ENCODE data around the gene C1orf52.

Gene C1orf52

DNA sequence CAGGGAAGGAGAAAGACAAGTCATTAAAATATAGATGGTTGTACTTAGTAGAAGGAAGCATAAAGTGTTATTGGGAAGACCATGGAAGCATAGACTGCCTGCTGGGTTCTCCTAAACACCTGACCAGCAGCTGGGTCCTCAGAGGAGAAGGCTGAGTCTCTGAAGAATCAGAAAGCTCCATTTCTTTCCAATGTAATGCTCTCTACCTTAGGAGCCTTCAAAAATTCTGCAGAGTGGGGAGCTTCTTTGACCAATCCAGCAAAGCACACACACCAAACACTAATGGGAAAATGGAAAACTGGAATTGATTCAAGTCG lies 38.0 kb upstream of the C1orf52 start:
- DNase-seq (ENCODE audit: low read depth, low spot score), result no peak
- no peaks in the 10 kb centered on the region for H3K36me3 ChIP-seq (ENCODE audit: insufficient read depth, low read length)
- no peak overlapping the region for H3K4me3 ChIP-seq
- TF ChIP-seq FOXP2 (optimal IDR thresholded peaks at IDR 0.05; ENCODE audit: control extremely low read depth, extremely low read length, insufficient read depth) (no peak), EZH2 (IDR thresholded peaks at IDR 0.05) (no peak), POLR2AphosphoS5 (IDR thresholded peaks at IDR 0.05; ENCODE audit: borderline replicate concordance, low read depth, low read length) (no peak)
- no peak overlapping the region for H3K27ac ChIP-seq
- H3K9ac ChIP-seq (ENCODE audit: insufficient read length), result no peak overlapping the region
- no peaks in the 10 kb centered on the region for H3K9me3 ChIP-seq (ENCODE audit: low read depth, low read length)

GRCh38 chr1:85296980-85297379 lies 37.5 kb upstream of the C1orf52 start:
- DNase-seq (ENCODE audit: low read depth, low spot score), result no peak
- H3K4me3 ChIP-seq, result no peak overlapping the region
- no peaks in the 10 kb centered on the region for H3K36me3 ChIP-seq (ENCODE audit: insufficient read depth, low read length)
- TF ChIP-seq EZH2 (IDR thresholded peaks at IDR 0.05) (no peak), POLR2AphosphoS5 (IDR thresholded peaks at IDR 0.05; ENCODE audit: borderline replicate concordance, low read depth, low read length) (no peak), FOXP2 (optimal IDR thresholded peaks at IDR 0.05; ENCODE audit: control extremely low read depth, extremely low read length, insufficient read depth) (no peak)
- H3K9me3 ChIP-seq (ENCODE audit: low read depth, low read length), result no peaks in the 10 kb centered on the region
- no peak overlapping the region for H3K27ac ChIP-seq
- H3K9ac ChIP-seq (ENCODE audit: insufficient read length), result no peak overlapping the region

- Histone ChIP-seq H3K9me3 (ENCODE audit: low read depth, low read length) (no peaks in the 10 kb centered on the region), H3K36me3 (ENCODE audit: insufficient read depth, low read length) (no peaks in the 10 kb centered on the region), H3K27ac (no peak overlapping the region), H3K4me3 (no peak overlapping the region), H3K9ac (ENCODE audit: insufficient read length) (no peak overlapping the region)
- no peak for TF ChIP-seq FOXP2 (optimal IDR thresholded peaks at IDR 0.05; ENCODE audit: control extremely low read depth, extremely low read length, insufficient read depth)
- TF ChIP-seq EZH2 (IDR thresholded peaks at IDR 0.05), result no peak
- no peak for DNase-seq (ENCODE audit: low read depth, low spot score)
Observed at GRCh38 chr1:85295654-85296053, 36.2 kb upstream of the C1orf52 start.

GRCh38 chr1:85295006-85295431 lies 35.6 kb upstream of the C1orf52 start:
- no peak for TF ChIP-seq EZH2 (IDR thresholded peaks at IDR 0.05)
- H3K9me3 ChIP-seq (ENCODE audit: low read depth, low read length), result no peaks in the 10 kb centered on the region
- no peaks in the 10 kb centered on the region for H3K36me3 ChIP-seq (ENCODE audit: insufficient read depth, low read length)
- no peak overlapping the region for H3K4me3 ChIP-seq
- no peak for DNase-seq (ENCODE audit: low read depth, low spot score)
- no peak overlapping the region for H3K27ac ChIP-seq
- H3K9ac ChIP-seq (ENCODE audit: insufficient read length), result no peak overlapping the region

DNA sequence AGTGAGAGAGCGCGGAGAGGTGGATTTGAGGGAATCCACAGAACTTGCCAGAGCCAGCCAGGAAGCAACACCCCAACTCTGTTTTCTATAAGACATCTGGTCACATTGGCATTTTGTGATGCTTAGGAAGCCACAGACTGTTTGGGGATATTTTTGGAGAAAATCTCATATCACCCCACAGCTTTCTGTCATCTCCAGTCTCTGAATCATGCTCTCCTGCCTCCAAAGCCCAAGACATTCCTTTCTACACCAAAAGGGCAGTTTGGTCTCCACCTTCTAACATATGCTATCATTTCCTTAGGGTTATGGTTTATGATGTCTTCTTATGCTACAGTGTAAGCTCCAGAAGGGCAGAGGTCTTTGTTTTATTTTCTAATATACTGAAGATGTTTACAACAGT lies 31.4 kb upstream of the C1orf52 start:
- no peak overlapping the region for H3K27ac ChIP-seq

GRCh38 chr1:85289848-85290335 lies 30.4 kb upstream of the C1orf52 start:
- no peak for DNase-seq (ENCODE audit: low read depth, low spot score)
- H3K4me3 ChIP-seq, result no peak overlapping the region
- H3K9ac ChIP-seq (ENCODE audit: insufficient read length), result no peak overlapping the region
- no peak overlapping the region for H3K27ac ChIP-seq
- H3K9me3 ChIP-seq (ENCODE audit: low read depth, low read length), result no peaks in the 10 kb centered on the region
- TF ChIP-seq FOXP2 (optimal IDR thresholded peaks at IDR 0.05; ENCODE audit: control extremely low read depth, extremely low read length, insufficient read depth) (no peak), EZH2 (IDR thresholded peaks at IDR 0.05) (no peak), POLR2AphosphoS5 (IDR thresholded peaks at IDR 0.05; ENCODE audit: borderline replicate concordance, low read depth, low read length) (no peak)
- H3K36me3 ChIP-seq (ENCODE audit: insufficient read depth, low read length), result no peaks in the 10 kb centered on the region

More for the DNA sequence above, 31.4 kb upstream of the C1orf52 start:
- DNase-seq (ENCODE audit: low read depth, low spot score), result no peak
- Histone ChIP-seq H3K9me3 (ENCODE audit: low read depth, low read length) (no peaks in the 10 kb centered on the region), H3K4me3 (no peak overlapping the region), H3K9ac (ENCODE audit: insufficient read length) (no peak overlapping the region), H3K36me3 (ENCODE audit: insufficient read depth, low read length) (no peaks in the 10 kb centered on the region)
- no peak for TF ChIP-seq POLR2AphosphoS5 (IDR thresholded peaks at IDR 0.05; ENCODE audit: borderline replicate concordance, low read depth, low read length)
- no peak for TF ChIP-seq EZH2 (IDR thresholded peaks at IDR 0.05)
- no peak for TF ChIP-seq FOXP2 (optimal IDR thresholded peaks at IDR 0.05; ENCODE audit: control extremely low read depth, extremely low read length, insufficient read depth)

GRCh38 chr1:85289207-85289847 lies 29.9 kb upstream of the C1orf52 start:
- H3K36me3 ChIP-seq (ENCODE audit: insufficient read depth, low read length), result no peaks in the 10 kb centered on the region
- DNase-seq (ENCODE audit: low read depth, low spot score), result no peak
- H3K9ac ChIP-seq (ENCODE audit: insufficient read length), result no peak overlapping the region
- no peak overlapping the region for H3K4me3 ChIP-seq
- no peak for TF ChIP-seq EZH2 (IDR thresholded peaks at IDR 0.05)
- TF ChIP-seq POLR2AphosphoS5 (IDR thresholded peaks at IDR 0.05; ENCODE audit: borderline replicate concordance, low read depth, low read length), result no peak
- no peak for TF ChIP-seq FOXP2 (optimal IDR thresholded peaks at IDR 0.05; ENCODE audit: control extremely low read depth, extremely low read length, insufficient read depth)
- H3K9me3 ChIP-seq (ENCODE audit: low read depth, low read length), result no peaks in the 10 kb centered on the region
- H3K27ac ChIP-seq, result no peak overlapping the region

DNA sequence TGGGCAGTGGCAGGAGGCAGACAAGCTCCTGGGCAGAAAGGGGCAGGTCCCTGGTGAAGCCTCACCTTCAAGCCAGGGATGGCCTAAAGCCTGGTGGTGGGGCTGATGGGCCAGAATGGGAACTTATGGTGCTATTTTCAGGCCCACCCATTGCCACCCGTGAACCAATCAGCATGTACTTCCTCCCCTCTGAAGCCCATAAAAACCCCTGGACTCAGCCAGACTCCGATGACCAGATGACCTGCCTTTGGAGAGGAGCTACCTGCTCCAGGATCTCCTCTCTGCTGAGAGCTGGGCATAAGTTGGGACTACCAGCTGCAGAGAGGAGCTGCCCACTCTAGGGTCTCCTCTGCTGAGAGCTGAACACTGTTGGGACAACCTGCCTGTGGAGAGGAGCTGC lies 24.7 kb upstream of the C1orf52 start:
- H3K4me3 ChIP-seq, result no peak overlapping the region
- DNase-seq (ENCODE audit: low read depth, low spot score), result no peak
- H3K27ac ChIP-seq, result no peak overlapping the region
- no peaks in the 10 kb centered on the region for H3K9me3 ChIP-seq (ENCODE audit: low read depth, low read length)
- H3K36me3 ChIP-seq (ENCODE audit: insufficient read depth, low read length), result no peaks in the 10 kb centered on the region
- no peak overlapping the region for H3K9ac ChIP-seq (ENCODE audit: insufficient read length)
- TF ChIP-seq FOXP2 (optimal IDR thresholded peaks at IDR 0.05; ENCODE audit: control extremely low read depth, extremely low read length, insufficient read depth), result no peak
- no peak for TF ChIP-seq POLR2AphosphoS5 (IDR thresholded peaks at IDR 0.05; ENCODE audit: borderline replicate concordance, low read depth, low read length)
- TF ChIP-seq EZH2 (IDR thresholded peaks at IDR 0.05), result no peak

DNA sequence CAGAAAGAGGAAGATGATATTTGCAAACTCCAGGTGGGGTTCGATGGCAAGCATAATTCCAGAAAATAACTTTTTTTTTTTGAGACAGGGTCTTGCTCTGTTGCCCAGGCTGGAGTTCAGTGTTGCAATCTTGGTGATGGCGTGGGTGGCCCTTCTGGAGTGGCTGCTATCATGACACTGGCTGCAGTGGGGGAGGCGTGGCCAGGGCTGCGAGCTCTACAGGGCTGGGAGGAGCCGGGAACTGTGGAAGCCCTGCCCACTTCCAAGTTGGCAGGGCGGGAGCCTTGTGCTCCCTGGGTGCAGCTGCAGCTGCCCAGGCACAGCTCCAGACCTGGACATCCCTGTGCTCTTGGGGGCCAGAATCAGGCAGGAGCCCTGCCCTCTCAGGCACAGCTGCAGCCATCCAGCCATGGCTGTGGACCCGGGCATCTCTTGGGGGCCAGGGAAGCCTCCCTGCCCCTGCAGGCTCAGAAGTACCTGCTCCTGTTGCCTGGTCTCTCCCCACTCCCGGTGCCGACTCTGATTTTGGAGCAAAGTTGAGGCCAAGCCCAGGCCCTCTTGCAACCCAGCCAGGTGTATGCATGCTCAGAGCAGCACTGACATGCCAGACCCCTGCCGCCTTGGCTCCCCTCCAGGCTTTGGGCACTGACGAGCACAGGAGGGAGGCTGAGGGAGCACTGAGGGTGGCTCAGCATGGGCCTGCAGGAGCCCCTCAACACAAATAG lies 24.2 kb upstream of the C1orf52 start:
- TF ChIP-seq EZH2 (IDR thresholded peaks at IDR 0.05) (no peak), POLR2AphosphoS5 (IDR thresholded peaks at IDR 0.05; ENCODE audit: borderline replicate concordance, low read depth, low read length) (no peak), FOXP2 (optimal IDR thresholded peaks at IDR 0.05; ENCODE audit: control extremely low read depth, extremely low read length, insufficient read depth) (no peak)
- H3K27ac ChIP-seq, result no peak overlapping the region
- DNase-seq (ENCODE audit: low read depth, low spot score), result no peak
- no peak overlapping the region for H3K4me3 ChIP-seq
- H3K36me3 ChIP-seq (ENCODE audit: insufficient read depth, low read length), result no peaks in the 10 kb centered on the region
- H3K9ac ChIP-seq (ENCODE audit: insufficient read length), result no peak overlapping the region
- H3K9me3 ChIP-seq (ENCODE audit: low read depth, low read length), result no peaks in the 10 kb centered on the region
